Raji (cell line): ENCODE measurements around the gene VIT.

Experiments
- POLR2A ChIP-seq: IDR thresholded peaks from 2 replicates; pipeline ENCODE4 v1.6.1; 2011; ENCODE audit warnings: low read depth, low read length, control low read depth; ENCODE audit not compliant: insufficient read depth

Gene VIT

GRCh38 chr2:36798724-36799123 is 102.2 kb downstream of the VIT start:
- TF ChIP-seq POLR2A: no peak

- TF ChIP-seq POLR2A: no peak
Measured at GRCh38 chr2:36800381-36800780, 103.9 kb downstream of the VIT start.

- no peak for TF ChIP-seq POLR2A
Measured at GRCh38 chr2:36801088-36801487, 104.6 kb downstream of the VIT start.

- no peak for TF ChIP-seq POLR2A
Measured at GRCh38 chr2:36802952-36803351, 106.4 kb downstream of the VIT start.

- no peak for TF ChIP-seq POLR2A
Measured at GRCh38 chr2:36805635-36806224, 109.2 kb downstream of the VIT start.

GRCh38 chr2:36807223-36807886 is 110.8 kb downstream of the VIT start:
- no peak for TF ChIP-seq POLR2A

- no peak for TF ChIP-seq POLR2A
Measured at GRCh38 chr2:36808386-36809068, 112.0 kb downstream of the VIT start.

GRCh38 chr2:36809069-36809445 is 112.5 kb downstream of the VIT start:
- no peak for TF ChIP-seq POLR2A

- no peak for TF ChIP-seq POLR2A
Measured at GRCh38 chr2:36811071-36811470, 114.6 kb downstream of the VIT start.

GRCh38 chr2:36812196-36812595 is 115.7 kb downstream of the VIT start:
- TF ChIP-seq POLR2A: no peak

GRCh38 chr2:36818542-36818941 is 122.0 kb downstream of the VIT start:
- no peak for TF ChIP-seq POLR2A

GRCh38 chr2:36819095-36819711 is 122.7 kb downstream of the VIT start:
- TF ChIP-seq POLR2A: no peak

- no peak for TF ChIP-seq POLR2A
Measured at GRCh38 chr2:36820942-36821605, 124.6 kb downstream of the VIT start.

GRCh38 chr2:36823862-36824261 is 127.4 kb downstream of the VIT start:
- no peak for TF ChIP-seq POLR2A

- TF ChIP-seq POLR2A: no peak
Measured at GRCh38 chr2:36824273-36824672, 127.8 kb downstream of the VIT start.
